Activated naive CD8-positive, alpha-beta T cell (primary cell): Measurements from ENCODE around the gene FAM169A.
"Not testable (repeated sequence)": the region's sequence is repeated elsewhere in the genome, so short reads cannot be mapped to it uniquely, and the experiment has no call there.

Source experiments
- H3K27ac Mint-ChIP-seq: one replicate; pipeline ENCODE4 v1.8.0; 2021; ENCODE audit warnings: mixed read lengths
- H3K27me3 Mint-ChIP-seq: one replicate; pipeline ENCODE4 v1.8.0; 2021; ENCODE audit warnings: mixed read lengths
- H3K36me3 Mint-ChIP-seq: one replicate; pipeline ENCODE4 v1.8.0; 2021; ENCODE audit warnings: mixed read lengths
- H3K4me1 Mint-ChIP-seq: one replicate; pipeline ENCODE4 v1.8.0; 2021; ENCODE audit warnings: low read depth, mixed read lengths
- H3K4me3 Mint-ChIP-seq: one replicate; pipeline ENCODE4 v1.8.0; 2021; ENCODE audit warnings: mild to moderate bottlenecking, mixed read lengths
- H3K9me3 Mint-ChIP-seq: one replicate; pipeline ENCODE4 v1.8.0; 2021; ENCODE audit warnings: low read depth, mixed read lengths

Gene FAM169A, protein sequence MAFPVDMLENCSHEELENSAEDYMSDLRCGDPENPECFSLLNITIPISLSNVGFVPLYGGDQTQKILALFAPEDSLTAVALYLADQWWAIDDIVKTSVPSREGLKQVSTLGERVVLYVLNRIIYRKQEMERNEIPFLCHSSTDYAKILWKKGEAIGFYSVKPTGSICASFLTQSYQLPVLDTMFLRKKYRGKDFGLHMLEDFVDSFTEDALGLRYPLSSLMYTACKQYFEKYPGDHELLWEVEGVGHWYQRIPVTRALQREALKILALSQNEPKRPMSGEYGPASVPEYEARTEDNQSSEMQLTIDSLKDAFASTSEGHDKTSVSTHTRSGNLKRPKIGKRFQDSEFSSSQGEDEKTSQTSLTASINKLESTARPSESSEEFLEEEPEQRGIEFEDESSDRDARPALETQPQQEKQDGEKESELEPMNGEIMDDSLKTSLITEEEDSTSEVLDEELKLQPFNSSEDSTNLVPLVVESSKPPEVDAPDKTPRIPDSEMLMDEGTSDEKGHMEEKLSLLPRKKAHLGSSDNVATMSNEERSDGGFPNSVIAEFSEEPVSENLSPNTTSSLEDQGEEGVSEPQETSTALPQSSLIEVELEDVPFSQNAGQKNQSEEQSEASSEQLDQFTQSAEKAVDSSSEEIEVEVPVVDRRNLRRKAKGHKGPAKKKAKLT

DNA sequence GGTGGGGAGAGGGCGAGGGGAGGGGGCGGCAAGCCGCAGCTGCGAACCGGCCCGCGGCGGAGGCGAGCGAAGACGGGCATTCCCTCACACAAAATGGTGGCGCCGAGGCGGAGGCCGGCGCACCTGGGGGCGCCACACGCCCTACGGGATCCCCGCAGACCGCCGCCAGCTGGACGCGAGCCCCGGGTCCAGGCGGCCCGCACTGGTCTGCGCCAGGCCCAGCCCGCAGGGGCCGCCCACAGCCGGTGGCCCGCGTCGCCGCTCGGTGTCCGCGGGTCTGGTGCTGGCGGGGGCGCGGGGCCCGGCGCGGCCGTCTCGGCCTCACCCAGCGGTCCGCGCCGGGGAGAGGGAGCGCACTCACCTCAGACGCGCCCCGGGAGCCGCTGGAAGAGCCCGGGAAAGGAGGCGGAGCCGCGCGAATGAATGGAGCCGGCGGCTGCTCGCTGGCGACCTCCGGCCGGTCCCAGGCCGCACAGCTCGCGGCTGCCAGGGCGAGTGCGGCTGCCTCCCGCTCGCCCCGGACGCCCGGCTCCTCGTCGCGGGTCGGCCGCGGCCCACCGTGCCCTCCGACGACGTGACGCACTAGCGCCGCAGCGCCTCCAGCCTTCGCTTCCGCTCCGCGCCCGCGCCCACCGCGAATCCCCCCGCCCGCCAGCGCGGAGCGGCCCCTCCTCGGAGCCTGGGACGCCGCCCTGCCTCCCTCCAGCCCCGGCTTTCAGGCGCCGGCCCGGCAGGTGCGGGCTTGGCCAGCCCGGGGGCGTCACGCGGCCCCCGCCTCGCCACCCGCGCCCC, at the start of gene FAM169A:
FAM169A (minus strand) TSS at position 584 of the 792 bp plus-strand sequence. CDS start 24,711 bp downstream, outside the sequence.
- peak within 1 kb of the TSS; percentile 92 for H3K4me3 Mint-ChIP-seq
- H3K27me3 Mint-ChIP-seq, result no peaks in the 10 kb centered on the region
- no peaks in the 10 kb centered on the region for H3K9me3 Mint-ChIP-seq
- H3K36me3 Mint-ChIP-seq, result no peaks in the 10 kb centered on the region
- peak within 1 kb of the TSS; percentile 94 for H3K27ac Mint-ChIP-seq
- peaks cover 43% of the 10 kb centered on the region for H3K4me1 Mint-ChIP-seq

DNA sequence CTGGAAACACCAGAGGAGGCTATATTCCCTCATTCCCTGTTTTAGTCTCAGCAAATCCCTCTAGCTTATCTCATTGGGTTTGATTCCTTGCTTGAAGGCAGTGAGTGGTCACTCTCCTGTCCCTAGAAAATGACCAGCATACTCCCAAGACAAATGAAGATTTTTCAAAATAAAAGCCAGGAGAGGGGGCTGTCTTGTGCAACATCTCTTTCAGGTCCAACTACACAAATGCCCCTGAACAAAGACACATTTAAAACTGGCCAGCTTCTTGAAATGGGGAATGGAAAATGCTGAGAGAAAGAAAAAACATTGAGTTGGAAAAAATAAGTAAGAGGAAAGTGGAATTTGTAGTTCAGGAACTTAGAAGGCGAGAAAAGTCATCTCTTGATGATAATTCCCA, 49.3 kb upstream of the FAM169A start:
- H3K9me3 Mint-ChIP-seq, result peaks cover under 1% of the 10 kb centered on the region
- H3K36me3 Mint-ChIP-seq, result peaks cover 3% of the 10 kb centered on the region
- no peak overlapping the region for H3K27ac Mint-ChIP-seq
- H3K27me3 Mint-ChIP-seq, result peaks cover 2% of the 10 kb centered on the region
- H3K4me3 Mint-ChIP-seq, result no peak overlapping the region
- H3K4me1 Mint-ChIP-seq, result no peaks in the 10 kb centered on the region

DNA sequence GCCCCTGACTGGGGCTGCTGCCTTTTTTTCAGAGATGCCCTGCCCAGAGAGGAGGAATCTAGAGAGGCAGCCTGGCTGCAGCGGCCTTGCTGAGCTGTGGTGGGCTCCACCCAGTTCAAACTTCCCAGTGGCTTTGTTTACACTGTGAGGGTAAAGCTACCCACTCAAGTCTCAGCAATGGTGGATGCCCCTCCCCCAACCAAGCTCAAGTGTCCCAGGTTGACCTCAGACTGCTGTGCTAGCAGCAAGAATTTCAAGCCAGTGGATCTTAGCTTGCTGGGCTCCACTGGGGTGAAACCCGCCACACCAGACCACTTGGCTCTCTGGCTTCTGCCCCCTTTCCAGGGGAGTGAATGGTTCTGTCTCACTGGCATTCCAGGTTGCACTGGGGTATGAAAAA, 45.2 kb upstream of the FAM169A start:
- not testable (repeated sequence) for H3K36me3 Mint-ChIP-seq, H3K4me1 Mint-ChIP-seq, H3K4me3 Mint-ChIP-seq, H3K27ac Mint-ChIP-seq, H3K9me3 Mint-ChIP-seq, H3K27me3 Mint-ChIP-seq

DNA sequence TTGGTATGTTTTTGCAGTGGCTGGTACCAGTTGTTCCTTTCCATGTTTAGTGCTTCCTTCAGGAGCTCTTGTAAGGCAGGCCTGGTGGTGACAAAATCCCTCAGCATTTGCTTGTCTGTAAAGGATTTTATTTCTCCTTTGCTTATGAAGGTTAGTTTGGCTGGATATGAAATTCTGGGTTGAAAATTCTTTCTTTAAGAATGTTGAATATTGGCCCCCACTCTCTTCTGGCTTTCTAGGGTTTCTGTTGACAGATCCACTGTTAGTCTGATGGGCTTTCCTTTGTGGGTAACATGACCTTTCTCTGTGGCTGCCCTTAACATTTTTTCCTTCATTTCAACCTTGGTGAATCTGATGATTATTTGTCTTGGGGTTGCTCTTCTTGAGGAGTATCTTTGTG, 43.7 kb upstream of the FAM169A start:
- not testable (repeated sequence) for H3K36me3 Mint-ChIP-seq, H3K4me3 Mint-ChIP-seq, H3K4me1 Mint-ChIP-seq, H3K9me3 Mint-ChIP-seq, H3K27me3 Mint-ChIP-seq, H3K27ac Mint-ChIP-seq

DNA sequence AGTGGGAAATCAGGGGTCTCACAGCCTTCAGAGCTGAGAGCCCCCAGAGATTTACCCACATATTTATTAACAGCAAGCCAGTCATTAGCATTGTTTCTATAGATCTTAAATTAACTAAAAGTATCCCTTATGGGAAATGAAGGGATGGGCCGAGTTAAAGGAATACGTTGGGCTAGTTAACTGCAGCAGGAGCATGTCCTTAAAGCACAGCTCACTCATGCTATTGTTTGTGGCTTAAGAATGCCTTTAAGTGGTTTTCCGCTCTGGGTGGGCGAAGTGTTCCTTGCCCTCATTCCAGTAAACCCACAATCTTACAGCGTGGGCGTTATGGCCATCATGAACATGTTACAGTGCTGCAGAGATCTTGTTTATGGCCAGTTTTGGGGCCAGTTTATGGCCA, 42.0 kb upstream of the FAM169A start:
- not testable (repeated sequence) for H3K9me3 Mint-ChIP-seq, H3K4me1 Mint-ChIP-seq

DNA sequence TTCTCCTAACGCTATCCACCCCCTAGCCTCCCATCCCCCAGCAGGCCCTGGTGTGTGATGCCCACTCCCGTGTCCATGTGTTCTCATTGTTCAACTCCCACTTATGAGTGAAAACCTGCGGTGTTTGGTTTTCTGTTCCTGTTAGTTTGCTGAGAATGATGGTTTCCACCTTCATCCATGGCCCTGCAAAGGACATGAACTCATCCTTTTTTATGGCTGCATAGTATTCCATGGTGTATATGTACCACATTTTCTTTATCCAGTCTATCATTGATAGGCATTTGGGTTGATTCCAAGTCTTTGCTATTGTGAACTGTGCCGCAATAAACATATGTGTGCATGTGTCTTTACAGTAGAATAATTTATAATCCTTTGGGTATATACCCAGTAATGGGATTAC, 38.5 kb upstream of the FAM169A start:
- not testable (repeated sequence) for H3K9me3 Mint-ChIP-seq, H3K4me3 Mint-ChIP-seq, H3K36me3 Mint-ChIP-seq, H3K27ac Mint-ChIP-seq, H3K4me1 Mint-ChIP-seq, H3K27me3 Mint-ChIP-seq

More for the DNA sequence above, 42.0 kb upstream of the FAM169A start:
- not testable (repeated sequence) for H3K27me3 Mint-ChIP-seq, H3K36me3 Mint-ChIP-seq, H3K27ac Mint-ChIP-seq, H3K4me3 Mint-ChIP-seq

DNA sequence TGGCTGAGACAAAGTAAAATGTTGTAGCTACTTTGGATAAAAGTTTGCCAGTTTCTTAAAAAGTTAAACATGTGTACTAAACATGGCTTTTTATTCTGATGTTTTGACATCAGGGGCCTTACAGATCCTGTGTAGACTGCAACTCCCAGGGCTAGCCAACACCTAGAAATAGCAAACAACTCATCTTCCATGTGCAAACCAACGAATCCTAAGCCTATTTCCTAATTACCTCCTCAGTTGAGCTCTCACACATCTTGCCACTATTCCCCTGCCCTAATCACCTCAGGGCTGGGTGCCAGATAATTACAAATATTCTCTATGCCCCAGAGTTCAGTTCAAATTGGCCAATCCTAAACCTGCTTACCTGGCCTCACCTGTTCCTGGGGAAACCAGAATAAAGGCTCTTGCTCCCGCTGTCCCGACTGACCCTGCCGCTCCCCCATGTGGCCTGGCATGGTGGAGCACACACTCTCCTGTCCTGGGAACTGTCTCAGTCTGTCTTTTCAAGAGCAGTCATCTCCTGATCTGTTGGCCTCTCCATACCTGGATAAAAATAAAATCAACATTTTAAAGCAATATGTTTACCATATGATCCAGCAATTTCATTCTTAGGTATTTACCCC, 37.1 kb upstream of the FAM169A start:
- no peaks in the 10 kb centered on the region for H3K36me3 Mint-ChIP-seq
- no peak overlapping the region for H3K4me3 Mint-ChIP-seq
- no peaks in the 10 kb centered on the region for H3K27me3 Mint-ChIP-seq
- no peaks in the 10 kb centered on the region for H3K4me1 Mint-ChIP-seq
- no peaks in the 10 kb centered on the region for H3K9me3 Mint-ChIP-seq
- no peak overlapping the region for H3K27ac Mint-ChIP-seq

DNA sequence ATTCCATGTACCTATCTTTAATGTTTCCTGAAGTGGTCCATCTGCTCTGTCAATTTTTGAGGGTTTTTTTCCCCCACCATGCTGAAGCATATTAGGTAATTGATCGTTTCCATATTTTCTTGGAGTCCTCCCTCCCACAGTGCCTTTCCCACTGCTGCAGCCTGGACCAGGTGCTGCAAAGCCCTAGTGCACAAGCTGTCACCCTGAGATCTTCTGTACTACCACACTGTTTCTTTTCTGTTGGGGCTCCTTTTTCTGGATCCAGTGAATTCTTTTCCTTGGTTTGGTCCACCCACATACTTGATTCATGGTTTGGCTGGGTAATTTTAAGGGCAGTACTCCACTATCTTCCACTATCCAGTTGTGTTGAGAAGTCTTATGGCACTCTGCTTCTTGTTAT, 30.9 kb upstream of the FAM169A start:
- H3K4me1 Mint-ChIP-seq, result no peaks in the 10 kb centered on the region
- peaks cover 5% of the 10 kb centered on the region for H3K36me3 Mint-ChIP-seq
- H3K27me3 Mint-ChIP-seq, result peaks cover 5% of the 10 kb centered on the region
- no peak overlapping the region for H3K27ac Mint-ChIP-seq
- no peaks in the 10 kb centered on the region for H3K9me3 Mint-ChIP-seq
- H3K4me3 Mint-ChIP-seq, result no peak overlapping the region

DNA sequence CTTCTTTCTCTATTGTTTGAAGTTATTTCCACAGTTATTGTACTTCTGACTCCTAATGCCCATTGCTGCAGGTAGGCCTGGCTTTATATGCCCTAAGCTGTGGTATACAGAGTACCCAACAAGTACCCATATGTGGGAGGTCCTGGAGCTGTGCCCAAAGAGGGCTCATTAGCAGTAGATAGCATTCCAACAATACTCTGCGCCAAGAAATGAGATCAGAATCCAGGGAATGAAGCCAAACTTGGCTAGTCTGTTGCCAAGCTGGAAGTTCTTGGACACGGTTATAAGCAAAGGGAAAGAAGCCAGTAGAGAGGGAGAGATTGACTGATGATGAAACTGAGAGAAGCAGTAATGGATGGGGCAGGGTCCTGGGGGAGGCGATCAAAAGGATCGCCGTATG, 29.7 kb upstream of the FAM169A start:
- H3K27me3 Mint-ChIP-seq, result peaks cover 5% of the 10 kb centered on the region
- peaks cover 5% of the 10 kb centered on the region for H3K36me3 Mint-ChIP-seq
- H3K9me3 Mint-ChIP-seq, result no peaks in the 10 kb centered on the region
- no peak overlapping the region for H3K4me3 Mint-ChIP-seq
- H3K4me1 Mint-ChIP-seq, result no peaks in the 10 kb centered on the region
- H3K27ac Mint-ChIP-seq, result no peak overlapping the region

DNA sequence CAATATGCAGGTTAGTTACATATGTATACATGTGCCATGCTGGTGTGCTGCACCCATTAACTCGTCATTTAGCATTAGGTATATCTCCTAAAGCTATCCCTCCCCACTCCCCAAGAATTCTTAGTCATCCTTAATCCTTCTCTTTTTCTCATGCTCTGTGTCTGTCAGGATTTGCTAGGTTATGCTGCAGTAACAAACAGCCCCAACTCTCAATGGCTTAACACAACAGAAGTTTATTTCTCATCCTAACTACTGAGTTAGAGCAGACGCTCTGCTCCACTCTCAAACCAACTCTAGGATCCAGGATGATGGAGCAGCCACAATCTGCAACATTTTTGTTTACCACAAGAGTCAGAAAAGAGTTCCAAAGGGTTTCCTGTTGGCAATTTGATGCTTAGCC, 28.2 kb upstream of the FAM169A start:
- H3K4me3 Mint-ChIP-seq, result no peak overlapping the region
- H3K9me3 Mint-ChIP-seq, result no peaks in the 10 kb centered on the region
- H3K4me1 Mint-ChIP-seq, result no peaks in the 10 kb centered on the region
- no peak overlapping the region for H3K27ac Mint-ChIP-seq
- peaks cover 5% of the 10 kb centered on the region for H3K36me3 Mint-ChIP-seq
- peaks cover 5% of the 10 kb centered on the region for H3K27me3 Mint-ChIP-seq

DNA sequence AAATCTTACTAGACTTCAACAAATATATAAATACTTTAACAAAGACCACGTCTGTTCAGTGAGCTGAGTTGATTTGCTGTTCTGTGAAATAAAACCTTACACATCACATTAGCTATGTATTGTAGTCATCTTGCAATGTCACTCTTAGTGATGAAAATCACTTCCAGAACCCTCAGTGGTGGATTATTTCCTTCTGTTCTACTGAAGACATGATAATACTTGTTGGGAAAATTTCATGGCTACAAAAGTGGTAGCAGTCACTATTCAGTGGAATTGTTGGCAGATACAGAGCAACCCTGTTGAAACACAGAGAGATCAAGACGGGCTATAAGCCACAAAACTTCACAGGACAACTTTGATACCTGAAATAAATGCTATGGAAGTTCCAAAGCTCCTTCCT, 26.7 kb upstream of the FAM169A start:
- Mint-ChIP-seq H3K4me3 (no peak overlapping the region), H3K4me1 (no peaks in the 10 kb centered on the region), H3K36me3 (peaks cover 5% of the 10 kb centered on the region), H3K9me3 (no peaks in the 10 kb centered on the region), H3K27ac (no peak overlapping the region), H3K27me3 (peaks cover 8% of the 10 kb centered on the region)

DNA sequence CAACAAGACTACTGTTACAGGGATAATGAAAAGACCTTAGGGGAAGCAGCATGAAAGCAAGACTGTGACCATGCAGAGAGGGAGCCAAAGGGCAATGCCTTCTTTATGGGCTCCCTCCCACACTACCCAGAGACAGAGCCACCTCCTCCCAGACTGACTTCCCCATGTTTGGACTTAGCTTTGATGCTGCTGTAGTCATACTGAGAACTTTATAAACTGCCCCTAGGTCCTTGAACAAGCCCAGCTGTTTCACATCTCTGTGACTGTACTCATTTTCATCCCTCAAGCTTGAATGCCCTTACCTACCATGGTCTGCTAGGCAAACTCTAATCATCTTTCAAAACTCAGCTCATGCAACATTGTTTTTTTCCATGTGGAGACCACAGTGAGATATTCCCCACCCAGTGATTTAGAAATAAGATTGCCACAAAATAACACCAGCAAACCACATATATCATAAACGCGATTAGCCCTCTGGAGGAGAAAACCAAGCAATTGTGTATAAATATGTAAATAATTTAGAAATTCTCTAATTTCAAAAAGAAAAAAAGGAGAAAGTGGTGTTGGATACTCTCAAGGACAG, 23.4 kb upstream of the FAM169A start:
- no peak overlapping the region for H3K4me3 Mint-ChIP-seq
- no peak overlapping the region for H3K27ac Mint-ChIP-seq
- H3K36me3 Mint-ChIP-seq, result peaks cover 2% of the 10 kb centered on the region
- no peaks in the 10 kb centered on the region for H3K9me3 Mint-ChIP-seq
- H3K4me1 Mint-ChIP-seq, result no peaks in the 10 kb centered on the region
- H3K27me3 Mint-ChIP-seq, result peaks cover 3% of the 10 kb centered on the region

DNA sequence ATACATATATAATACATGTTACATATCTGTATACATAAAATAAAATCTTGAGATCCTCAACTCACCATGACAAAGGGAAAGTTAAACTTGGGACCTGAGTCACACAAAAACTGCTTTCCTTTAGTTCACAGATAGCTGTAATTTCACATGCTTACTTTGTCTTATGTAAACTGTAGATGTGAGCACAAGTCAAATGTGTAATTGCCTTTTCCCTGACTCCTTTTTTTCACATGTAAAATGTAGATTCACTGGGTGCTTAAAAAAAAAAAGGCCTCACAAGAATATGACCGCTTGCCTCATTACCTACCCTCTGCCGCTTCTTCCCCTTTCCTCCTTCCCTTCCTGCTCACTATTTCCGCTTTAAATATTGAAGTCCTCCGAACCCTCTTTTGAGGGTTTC, 21.9 kb upstream of the FAM169A start:
- Mint-ChIP-seq H3K4me1 (no peaks in the 10 kb centered on the region), H3K27ac (no peak overlapping the region), H3K27me3 (peaks cover 3% of the 10 kb centered on the region), H3K9me3 (no peaks in the 10 kb centered on the region), H3K4me3 (no peak overlapping the region), H3K36me3 (no peaks in the 10 kb centered on the region)

DNA sequence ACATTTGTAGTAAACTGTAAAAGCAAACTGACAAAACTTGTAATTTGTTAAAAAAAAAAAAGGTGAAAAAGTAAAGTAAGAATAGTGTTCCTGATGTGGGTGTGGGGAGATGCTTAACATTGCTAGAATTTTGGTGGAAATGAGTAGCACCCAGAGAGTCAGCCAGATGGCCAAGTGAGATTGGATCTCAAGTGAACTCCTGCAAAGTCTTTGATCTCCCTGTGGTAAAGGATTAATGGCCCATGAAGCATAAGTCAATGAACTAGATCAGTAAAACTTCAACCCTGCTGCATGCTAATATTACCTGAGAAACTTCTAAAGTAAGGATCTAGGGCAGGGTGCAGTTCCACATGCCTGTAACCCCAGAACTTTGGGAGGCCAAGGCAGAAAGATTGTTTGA, 19.0 kb upstream of the FAM169A start:
- Mint-ChIP-seq H3K36me3 (no peaks in the 10 kb centered on the region), H3K27ac (no peak overlapping the region), H3K9me3 (no peaks in the 10 kb centered on the region), H3K4me3 (no peak overlapping the region), H3K4me1 (no peaks in the 10 kb centered on the region), H3K27me3 (peaks cover 5% of the 10 kb centered on the region)
